NCI-H2227 treated with DMSO at 0.1 percent for 48 hours (cell line): ENCODE data around the gene UQCC5.

Experiments
- DNase-seq: peaks from one replicate; lab custom pipeline; 2025; lab: John Stamatoyannopoulos, UW

The UQCC5 gene

DNA sequence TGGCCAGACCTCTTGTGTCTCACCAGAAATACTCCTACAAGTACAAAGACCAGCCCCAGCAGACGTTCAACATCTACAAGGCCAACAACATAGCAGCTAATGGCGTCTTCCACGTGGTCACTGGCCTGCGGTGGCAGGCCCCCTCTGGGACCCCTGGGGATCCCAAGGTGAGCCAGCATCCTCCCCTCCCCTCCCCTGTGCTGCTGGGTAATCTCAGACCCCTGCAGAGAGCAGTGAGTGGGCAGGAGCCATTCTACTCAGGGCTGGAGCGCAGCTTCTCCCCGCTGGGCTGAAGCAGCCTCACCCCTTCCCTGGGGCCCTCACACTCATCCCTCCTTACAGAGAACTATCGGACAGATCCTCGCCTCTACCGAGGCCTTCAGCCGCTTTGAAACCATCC lies 31.4 kb upstream of the UQCC5 start:
- no peak for DNase-seq

DNA sequence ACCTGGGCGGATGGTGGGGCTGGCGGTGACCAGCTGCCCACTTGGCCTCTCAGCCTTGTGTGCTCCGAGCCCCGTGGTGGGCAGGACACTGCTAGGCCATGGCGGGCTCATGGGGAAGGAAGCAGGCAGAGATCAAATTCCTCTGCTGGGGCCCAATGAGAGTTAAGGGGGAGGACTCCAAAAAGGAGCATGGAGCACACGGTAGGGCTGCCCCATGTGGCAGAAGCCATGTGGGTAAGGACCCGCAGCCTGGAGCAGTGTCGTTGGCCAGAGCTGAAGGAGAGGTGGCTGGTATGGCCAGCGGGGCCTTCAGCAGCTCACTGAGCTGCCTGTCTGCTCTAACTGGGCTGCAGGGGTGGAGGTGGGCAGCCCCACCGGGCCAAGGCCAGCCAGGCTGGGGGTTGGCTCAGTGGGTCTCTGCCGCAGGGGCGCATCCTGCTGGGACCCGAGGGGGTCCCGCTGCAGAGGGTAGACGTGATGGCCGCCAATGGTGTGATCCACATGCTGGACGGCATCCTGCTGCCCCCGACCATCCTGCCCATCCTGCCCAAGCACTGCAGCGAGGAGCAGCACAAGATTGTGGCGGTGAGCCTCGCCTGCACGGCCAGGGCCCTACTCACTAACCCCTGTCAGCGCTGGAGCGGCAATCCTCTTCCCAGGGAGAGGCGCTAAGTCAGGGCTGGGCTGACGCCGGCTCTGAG lies 30.0 kb upstream of the UQCC5 start:
- no peak for DNase-seq

DNA sequence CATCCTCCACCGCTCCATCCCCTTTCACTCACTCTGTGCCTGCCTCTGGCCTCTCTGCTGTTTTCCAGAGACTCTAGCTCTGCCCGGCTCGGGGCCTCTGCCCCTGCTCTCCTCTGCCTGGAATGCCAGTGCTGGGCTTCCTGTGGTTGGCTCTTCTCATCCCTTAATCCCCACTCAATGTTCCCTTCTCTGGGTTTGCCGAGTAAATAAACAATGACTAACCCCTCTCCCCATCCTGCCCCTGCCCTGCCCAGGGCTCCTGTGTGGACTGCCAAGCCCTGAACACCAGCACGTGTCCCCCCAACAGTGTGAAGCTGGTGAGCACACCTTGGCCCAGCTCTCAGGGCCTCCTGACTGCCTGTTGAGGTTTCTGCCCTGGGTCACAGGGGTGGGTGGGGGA lies 29.0 kb upstream of the UQCC5 start:
- DNase-seq, result no peak

DNA sequence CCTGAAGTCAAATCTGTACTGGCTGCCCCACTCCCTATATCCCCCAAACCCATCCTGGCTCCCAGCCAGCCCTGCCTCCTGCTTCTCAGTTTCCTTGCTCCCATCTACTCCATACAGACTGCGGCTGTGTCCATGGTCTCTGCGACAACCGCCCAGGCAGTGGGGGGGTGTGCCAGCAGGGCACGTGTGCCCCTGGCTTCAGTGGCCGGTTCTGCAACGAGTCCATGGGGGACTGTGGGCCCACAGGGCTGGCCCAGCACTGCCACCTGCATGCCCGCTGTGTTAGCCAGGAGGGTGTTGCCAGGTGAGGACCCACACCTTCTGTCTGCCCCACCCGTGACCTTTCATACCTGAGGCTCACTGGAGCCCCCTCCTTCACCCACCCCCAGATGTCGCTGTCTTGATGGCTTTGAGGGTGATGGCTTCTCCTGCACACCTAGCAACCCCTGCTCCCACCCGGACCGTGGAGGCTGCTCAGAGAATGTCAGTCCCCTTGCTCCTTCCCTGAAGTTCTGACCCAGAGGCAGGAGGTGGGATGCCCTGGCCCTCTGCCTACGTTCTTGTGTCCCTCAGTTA lies 26.6 kb upstream of the UQCC5 start:
- no peak for DNase-seq

DNA sequence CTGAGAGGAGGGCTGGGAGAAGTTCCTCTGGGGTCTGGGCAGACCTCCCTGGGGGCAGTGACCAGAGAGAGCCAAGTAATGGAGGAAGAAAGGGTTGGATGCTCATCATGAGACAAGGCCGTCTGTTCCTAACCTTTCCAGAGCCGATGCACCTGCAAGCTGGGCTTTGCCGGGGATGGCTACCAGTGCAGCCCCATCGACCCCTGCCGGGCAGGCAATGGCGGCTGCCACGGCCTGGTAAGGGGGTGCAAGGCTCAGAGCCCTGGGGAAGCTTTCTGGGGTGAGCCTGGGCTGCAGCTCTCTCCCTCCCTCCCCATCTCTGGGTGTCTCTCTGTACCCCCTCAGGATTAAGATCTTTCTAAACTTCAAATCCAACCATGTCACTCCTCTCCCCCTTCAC lies 24.9 kb upstream of the UQCC5 start:
- no peak for DNase-seq

DNA sequence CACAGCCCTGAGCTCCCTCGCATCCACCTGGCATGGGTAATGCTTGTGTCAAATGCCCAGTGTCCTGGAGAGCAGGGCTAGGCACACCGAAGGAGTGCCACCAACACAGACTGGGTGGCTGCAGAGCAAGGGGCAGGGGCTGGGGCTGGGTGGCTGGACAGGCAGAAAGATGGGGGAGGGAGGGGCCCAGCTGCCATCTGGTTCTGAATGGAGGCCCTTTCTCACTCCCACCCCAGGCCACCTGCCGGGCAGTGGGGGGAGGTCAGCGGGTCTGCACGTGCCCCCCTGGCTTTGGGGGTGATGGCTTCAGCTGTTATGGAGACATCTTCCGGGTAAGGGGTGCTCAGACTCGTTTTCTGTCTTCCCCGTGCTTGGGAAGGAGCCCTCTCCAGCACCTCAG lies 24.3 kb upstream of the UQCC5 start:
- DNase-seq, result no peak

DNA sequence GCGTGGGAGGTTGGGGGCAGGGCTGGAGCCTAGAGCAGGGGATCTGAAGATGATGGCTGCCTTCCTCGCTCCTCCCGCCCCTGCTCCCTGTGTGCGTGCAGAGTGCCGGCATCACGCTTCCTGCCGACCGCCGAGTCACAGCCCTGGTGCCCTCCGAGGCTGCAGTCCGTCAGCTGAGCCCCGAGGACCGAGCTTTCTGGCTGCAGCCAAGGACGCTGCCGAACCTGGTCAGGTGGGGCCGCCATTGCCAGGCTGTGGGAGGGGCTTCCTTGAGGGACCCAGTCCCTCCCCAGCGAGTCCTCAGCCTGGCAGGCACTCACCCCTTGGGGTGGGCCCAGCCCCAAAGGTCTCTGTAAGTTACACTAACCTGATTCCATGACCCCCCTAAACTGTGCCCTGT lies 23.7 kb upstream of the UQCC5 start:
- DNase-seq, result no peak

DNA sequence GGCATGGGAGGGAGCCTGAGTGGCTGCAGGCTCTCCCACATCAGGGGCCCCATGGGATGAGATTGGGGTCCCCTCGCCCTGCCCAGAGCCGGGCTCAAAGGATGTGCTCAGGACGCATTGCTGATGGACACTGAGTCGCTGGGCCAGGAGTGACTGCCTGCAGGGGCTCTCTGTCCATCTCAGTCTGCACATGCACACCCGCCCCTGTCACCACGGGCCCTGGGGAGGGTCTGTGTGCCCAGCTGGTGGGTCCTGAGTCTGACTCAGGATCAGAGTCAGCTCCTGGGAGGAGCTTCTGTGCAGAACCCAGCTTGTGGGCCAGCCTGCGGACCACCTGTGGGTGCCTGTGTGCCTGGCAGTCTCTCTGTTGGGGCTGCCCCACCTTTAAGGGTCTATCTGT lies 23.1 kb upstream of the UQCC5 start:
- DNase-seq, result no peak

DNA sequence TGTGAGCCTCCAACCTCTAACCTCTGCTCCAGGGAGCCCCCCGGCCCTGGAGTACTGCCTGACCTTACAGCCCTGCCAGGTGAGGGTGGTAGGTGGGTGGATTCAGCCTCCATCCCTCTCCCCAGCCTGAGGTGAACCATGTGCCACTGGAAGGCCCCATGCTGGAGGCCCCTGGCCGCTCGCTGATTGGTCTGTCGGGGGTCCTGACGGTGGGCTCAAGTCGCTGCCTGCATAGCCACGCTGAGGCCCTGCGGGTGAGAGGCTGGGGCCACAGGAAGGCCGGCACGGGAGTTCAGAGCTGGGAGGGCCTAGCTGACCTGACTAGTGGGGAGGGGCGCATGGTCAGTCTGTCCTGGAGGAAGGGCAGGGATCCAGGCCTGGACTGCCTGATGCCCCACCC lies 21.8 kb upstream of the UQCC5 start:
- DNase-seq, result no peak

DNA sequence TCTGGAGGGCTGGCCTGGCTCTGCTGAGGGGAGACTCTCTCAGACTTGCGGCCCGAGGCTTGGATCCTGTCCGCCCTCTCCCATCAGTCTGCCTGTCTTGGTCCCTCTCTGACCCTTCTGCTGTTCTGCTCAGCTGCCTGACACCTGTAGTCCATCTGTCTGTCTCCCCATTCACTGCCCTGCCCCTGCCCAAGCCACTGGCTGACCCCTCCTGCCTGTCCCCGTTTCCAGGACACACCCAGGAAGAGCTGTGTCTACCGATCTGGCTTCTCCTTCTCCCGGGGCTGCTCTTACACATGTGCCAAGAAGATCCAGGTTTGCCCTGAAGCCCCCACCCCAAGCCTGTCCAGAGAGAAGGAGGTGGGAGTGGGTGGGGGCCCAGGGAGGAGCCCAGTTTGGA lies 21.2 kb upstream of the UQCC5 start:
- no peak for DNase-seq

DNA sequence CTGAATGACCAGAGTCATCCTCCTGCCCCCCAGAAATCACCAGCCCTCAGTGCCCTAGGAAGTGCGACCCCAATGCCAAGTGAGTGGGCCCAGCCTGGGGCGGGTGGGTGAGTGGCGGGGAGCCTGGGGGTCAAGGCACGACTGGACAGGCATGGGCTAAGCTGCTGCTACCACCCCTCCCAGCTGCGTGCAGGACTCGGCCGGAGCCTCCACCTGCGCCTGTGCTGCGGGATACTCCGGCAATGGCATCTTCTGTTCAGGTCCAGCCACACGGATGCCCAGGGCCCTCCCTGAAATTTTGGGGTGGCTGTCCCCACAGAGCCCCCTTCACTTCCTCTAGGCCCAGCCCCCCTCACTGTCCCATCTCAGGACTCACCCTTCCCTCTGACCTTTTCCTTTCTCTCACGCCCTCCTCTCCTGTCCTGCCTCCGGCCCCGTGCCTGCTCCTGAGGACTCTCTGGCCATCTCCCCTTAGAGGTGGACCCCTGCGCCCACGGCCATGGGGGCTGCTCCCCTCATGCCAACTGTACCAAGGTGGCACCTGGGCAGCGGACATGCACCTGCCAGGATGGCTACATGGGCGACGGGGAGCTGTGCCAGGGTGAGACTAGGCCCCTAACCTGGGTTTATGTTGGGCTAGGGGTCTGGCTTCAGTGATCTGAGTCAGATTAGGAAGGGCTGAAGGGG lies 19.8 kb upstream of the UQCC5 start:
- no peak for DNase-seq

DNA sequence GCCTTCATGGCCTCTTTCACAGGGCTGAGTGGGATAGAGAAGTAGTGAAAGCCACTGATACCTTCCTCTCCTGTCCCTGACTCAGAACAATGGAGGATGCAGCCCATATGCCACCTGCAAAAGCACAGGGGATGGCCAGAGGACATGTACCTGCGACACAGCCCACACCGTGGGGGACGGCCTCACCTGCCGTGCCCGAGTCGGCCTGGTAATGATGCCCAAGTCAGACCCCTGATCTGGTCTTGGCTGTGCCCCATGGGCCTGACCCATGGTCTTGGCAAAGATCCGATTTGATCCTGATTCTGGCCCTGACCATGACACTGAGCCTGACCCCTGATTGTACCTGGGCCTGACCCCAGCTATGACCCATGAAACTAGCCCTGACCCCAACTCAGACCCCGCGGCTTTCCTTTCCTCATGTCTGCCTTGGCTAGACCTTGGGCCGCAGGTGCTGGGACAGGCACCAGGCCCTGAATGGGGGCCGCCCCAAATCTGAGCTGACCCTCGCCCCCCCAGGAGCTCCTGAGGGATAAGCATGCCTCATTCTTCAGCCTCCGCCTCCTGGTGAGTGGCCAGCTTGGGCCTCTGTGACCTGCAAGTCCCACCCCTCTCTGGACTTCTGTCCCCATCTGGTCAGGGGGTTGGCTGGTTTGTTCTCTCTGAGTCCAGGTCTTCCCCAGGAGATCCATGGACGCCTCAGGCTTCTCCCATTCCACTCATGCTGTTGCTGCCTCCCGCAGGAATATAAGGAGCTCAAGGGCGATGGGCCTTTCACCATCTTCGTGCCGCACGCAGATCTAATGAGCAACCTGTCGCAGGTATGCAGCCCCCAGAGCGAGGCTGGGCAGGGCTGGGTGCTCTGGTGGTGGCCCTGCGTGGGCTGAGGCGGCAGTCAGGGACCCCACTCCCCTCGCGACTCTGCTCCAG lies 18.3 kb upstream of the UQCC5 start:
- no peak for DNase-seq

DNA sequence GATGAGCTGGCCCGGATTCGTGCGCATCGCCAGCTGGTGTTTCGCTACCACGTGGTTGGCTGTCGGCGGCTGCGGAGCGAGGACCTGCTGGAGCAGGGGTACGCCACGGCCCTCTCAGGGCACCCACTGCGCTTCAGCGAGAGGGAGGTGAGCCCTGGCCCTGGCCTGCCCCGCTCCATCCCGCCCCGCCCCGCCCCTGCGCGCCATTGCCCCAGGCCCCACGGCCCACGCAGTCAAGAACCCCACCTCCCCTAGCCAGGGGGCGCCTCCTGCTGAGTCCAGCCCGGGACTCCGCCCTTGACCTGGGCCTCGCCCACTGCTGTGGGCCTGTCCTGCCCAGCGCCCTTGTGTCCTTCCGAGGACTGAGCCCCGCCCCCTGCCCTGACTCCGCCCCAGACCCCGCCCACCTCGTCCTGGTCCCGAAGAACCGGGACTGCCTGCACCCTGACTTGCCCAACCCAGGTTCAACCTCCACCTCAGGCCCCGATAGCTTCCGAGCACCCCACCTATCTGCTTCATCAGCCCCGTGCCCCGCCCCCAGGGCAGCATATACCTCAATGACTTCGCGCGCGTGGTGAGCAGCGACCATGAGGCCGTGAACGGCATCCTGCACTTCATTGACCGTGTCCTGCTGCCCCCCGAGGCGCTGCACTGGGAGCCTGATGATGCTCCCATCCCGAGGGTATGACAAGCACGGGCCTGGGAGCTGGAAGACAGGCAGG lies 17.5 kb upstream of the UQCC5 start:
- DNase-seq, result no peak

DNA sequence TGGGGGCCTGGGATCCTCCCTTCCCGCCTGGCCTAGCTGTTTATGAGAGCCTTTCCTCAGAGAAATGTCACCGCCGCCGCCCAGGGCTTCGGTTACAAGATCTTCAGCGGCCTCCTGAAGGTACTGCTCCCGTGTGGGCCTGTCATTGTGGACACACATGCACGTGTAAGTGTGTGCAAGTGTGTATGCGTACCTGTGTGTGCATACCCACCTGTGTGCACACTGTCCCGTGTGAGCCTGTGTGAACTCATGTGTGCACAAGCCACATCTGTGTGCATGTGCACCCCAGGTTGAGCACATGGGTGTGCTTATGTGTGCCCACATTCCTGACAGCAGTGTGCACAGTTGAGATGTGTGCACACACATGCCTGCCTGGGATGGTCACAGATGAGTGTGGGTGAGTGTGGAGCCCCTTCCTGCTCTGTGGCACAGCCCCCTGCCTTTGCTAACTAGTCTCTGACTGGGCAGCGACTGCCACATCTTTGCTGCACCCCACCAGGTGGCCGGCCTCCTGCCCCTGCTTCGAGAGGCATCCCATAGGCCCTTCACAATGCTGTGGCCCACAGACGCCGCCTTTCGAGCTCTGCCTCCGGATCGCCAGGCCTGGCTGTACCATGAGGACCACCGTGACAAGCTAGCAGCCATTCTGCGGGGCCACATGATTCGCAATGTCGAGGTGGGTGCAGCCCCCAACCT lies 16.8 kb upstream of the UQCC5 start:
- no peak for DNase-seq

DNA sequence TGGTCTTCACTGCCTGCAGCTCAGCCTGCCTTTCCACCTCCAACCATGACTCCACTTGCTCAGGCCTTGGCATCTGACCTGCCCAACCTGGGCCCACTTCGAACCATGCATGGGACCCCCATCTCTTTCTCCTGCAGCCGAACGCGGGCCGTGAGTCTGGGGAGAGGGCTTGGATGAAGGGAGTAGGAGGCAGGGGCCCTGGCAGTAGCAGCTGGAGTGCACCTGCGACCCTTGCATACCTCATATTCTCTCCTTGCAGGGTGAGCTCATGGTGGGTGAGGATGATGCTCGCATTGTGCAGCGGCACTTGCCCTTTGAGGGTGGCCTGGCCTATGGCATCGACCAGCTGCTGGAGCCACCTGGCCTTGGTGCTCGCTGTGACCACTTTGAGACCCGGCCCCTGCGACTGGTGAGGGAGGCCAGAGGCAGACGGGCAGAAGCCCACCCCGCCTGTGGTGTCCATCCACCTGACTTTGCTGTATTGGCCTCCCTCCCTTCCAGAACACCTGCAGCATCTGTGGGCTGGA lies 16.2 kb upstream of the UQCC5 start:
- no peak for DNase-seq

DNA sequence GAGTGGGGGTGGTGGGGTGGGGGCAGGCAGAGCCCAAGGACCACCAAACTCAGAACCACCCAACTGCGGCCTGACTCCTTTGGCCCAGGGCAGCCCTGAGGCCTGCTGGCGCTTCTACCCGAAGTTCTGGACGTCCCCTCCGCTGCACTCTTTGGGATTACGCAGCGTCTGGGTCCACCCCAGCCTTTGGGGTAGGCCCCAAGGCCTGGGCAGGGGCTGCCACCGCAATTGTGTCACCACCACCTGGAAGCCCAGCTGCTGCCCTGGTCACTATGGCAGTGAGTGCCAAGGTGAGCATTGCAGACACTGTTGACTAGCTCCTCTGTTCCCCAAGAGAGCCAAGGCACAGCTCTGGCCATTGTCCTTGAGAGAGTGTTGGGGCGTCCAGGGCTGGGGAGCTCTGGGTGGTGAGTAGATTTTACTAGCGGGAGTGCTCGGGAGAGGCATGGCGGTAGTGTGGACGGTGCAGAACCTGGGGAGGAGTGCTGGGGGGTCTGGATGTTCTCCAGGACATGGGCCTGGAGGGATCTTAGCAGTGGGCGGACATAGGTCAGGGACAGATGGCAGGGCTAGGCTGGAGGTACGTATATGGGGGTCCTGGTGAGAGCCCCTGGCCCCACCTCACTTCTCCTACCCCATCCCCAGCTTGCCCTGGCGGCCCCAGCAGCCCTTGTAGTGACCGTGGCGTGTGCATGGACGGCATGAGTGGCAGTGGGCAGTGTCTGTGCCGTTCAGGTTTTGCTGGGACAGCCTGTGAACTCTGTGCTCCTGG lies 15.5 kb upstream of the UQCC5 start:
- DNase-seq, result no peak

DNA sequence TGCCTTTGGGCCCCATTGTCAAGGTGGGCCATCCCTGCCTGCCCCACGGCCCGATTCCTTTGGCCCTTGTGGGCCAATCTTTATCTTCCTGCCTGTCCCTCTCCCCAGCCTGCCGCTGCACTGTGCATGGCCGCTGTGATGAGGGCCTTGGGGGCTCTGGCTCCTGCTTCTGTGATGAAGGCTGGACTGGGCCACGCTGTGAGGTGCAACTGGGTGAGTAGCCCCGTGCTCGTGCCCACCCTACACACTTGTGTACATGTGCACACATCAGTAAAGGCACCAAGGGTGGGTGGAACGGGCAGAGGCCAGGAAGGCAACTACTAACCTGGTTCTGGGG lies 14.9 kb upstream of the UQCC5 start:
- no peak for DNase-seq

DNA sequence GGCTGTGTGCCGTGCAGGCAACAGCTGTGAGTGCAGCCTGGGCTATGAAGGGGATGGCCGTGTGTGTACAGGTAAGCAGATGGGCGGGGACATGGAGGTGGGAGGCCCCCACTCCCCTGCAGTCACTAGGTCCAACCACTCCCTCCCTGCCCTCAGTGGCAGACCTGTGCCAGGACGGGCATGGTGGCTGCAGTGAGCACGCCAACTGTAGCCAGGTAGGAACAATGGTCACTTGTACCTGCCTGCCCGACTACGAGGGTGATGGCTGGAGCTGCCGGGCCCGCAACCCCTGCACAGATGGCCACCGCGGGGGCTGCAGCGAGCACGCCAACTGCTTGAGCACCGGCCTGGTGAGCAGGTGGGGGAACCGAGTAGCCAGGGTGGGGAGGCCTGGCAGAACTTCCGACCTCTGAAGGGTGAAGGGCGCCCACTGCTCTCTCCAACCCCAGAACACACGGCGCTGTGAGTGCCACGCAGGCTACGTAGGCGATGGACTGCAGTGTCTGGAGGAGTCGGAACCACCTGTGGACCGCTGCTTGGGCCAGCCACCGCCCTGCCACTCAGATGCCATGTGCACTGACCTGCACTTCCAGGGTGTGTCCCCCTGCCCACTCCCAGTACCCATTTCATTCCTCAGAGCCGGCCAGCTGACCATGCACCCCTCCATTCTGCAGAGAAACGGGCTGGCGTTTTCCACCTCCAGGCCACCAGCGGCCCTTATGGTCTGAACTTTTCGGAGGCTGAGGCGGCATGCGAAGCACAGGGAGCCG lies 14.3 kb upstream of the UQCC5 start:
- DNase-seq, result no peak

DNA sequence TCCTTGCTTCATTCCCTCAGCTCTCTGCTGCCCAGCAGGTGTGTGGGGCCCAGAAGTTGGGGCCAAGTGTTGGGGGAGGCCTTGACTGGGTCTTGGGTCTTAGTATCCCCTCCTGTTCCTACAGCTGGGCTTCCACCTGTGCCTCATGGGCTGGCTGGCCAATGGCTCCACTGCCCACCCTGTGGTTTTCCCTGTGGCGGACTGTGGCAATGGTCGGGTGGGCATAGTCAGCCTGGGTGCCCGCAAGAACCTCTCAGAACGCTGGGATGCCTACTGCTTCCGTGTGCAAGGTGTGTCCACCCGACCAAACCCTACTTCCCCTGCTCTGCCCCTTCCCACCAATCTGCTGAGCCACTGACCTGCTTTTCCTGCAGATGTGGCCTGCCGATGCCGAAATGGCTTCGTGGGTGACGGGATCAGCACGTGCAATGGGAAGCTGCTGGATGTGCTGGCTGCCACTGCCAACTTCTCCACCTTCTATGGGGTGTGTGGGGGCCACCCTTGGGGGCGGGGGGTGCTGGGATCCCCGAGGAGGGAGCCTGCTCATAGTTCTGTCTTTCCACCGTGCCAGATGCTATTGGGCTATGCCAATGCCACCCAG lies 13.7 kb upstream of the UQCC5 start:
- no peak for DNase-seq
